ENCODE measurements around the gene OSGIN1.

OSGIN1 gene

GRCh38 chr16:83958846-83959565 is 6.0 kb downstream of the OSGIN1 start:
- TF ChIP-seq, protein P1, sequence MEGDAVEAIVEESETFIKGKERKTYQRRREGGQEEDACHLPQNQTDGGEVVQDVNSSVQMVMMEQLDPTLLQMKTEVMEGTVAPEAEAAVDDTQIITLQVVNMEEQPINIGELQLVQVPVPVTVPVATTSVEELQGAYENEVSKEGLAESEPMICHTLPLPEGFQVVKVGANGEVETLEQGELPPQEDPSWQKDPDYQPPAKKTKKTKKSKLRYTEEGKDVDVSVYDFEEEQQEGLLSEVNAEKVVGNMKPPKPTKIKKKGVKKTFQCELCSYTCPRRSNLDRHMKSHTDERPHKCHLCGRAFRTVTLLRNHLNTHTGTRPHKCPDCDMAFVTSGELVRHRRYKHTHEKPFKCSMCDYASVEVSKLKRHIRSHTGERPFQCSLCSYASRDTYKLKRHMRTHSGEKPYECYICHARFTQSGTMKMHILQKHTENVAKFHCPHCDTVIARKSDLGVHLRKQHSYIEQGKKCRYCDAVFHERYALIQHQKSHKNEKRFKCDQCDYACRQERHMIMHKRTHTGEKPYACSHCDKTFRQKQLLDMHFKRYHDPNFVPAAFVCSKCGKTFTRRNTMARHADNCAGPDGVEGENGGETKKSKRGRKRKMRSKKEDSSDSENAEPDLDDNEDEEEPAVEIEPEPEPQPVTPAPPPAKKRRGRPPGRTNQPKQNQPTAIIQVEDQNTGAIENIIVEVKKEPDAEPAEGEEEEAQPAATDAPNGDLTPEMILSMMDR (IDR thresholded peaks at IDR 0.05; ENCODE audit: low read depth, low read length, missing control alignments): no peak
- no peak overlapping the region for H3K4me3 ChIP-seq (ENCODE audit: low read depth, low read length)
- DNase-seq (ENCODE audit: low read depth): no peak

DNA sequence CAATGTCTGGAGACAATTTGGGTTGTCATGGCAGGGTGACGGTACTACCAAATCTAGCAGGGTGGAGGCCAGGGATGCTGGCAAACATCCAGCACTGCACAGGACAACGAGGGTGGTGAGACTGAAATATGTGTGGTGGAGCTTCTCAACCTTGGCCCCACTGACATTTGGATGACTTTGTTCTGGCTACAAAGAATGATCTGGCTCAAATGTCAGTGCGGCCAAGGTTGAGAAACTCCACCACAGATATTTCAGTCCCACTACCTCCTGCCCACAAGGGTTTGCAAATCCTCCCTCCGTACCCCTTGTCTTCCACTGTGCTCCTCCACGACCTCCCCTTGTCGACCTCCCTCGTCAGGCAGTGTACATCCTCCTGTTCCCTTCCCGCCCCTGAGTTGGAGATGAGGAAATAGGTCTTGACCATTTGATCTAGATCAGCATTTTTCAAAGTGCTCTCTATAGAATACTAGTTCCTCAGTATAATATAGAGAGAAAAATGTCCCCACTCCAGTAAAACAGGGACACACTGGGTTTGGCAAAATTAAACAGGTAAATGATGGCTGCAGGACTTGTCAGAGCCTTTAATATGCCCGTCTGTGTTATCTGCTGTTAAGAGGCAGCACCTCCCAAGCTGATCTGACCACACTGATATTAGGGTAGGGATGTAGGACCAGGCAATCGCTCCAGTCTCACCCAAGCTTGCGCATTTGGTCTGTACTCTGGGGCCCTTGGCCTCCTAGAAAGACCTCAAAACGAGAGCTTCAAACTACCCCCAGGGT is 6.8 kb downstream of the OSGIN1 start:
- DNase-seq (ENCODE audit: low read depth): no peak
- TF ChIP-seq, protein P1 (IDR thresholded peaks at IDR 0.05; ENCODE audit: low read depth, low read length, missing control alignments): no peak
- H3K4me3 ChIP-seq (ENCODE audit: low read depth, low read length): no peak overlapping the region

- no peak overlapping the region for H3K4me3 ChIP-seq (ENCODE audit: low read depth, low read length)
- TF ChIP-seq, protein P1 (IDR thresholded peaks at IDR 0.05; ENCODE audit: low read depth, low read length, missing control alignments): no peak
- no peak for DNase-seq (ENCODE audit: low read depth)
Measured at GRCh38 chr16:83960521-83961249, 7.6 kb downstream of the OSGIN1 start.

GRCh38 chr16:83961591-83961990 is 8.6 kb downstream of the OSGIN1 start:
- no peak overlapping the region for H3K4me3 ChIP-seq (ENCODE audit: low read depth, low read length)
- no peak for DNase-seq (ENCODE audit: low read depth)
- TF ChIP-seq, protein P1 (IDR thresholded peaks at IDR 0.05; ENCODE audit: low read depth, low read length, missing control alignments): no peak

- DNase-seq (ENCODE audit: low read depth): no peak
- TF ChIP-seq, protein P1 (IDR thresholded peaks at IDR 0.05; ENCODE audit: low read depth, low read length, missing control alignments): no peak
- H3K4me3 ChIP-seq (ENCODE audit: low read depth, low read length): no peak overlapping the region
Measured at GRCh38 chr16:83963277-83964119, 10.5 kb downstream of the OSGIN1 start.

- TF ChIP-seq, protein P1 (IDR thresholded peaks at IDR 0.05; ENCODE audit: low read depth, low read length, missing control alignments): no peak
- DNase-seq (ENCODE audit: low read depth): no peak
- H3K4me3 ChIP-seq (ENCODE audit: low read depth, low read length): no peak overlapping the region
Measured at GRCh38 chr16:83964684-83965443, 11.8 kb downstream of the OSGIN1 start.

Data from GM12864 (cell line).